Right hindlimb (tissue), 1 donor: ENCODE data around the gene PCBP3.

ENCODE experiments used
- DNase-seq: peaks from one replicate; pipeline ENCODE4 v3.0.0-alpha.2; 2018

Gene PCBP3

DNA sequence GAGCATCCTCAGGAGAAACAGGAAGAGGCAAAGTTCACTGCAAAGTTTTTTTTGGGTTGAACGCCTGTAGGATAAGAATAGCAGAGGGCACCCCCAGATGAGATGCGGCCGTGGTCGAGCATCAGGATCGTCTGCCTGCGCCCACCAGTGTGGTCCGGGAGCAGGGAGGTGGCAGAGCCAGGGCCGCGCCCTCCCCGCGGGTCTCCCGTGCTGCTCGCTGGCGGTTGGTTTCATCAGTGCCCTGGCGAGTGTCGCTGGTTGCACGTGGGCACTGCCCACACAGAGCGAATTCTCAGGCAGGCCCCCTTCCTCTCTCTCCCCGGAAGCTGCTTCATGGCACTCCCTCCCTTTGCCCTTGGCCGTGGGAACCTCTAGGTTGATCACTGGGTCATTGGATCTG, 120.0 kb downstream of the PCBP3 start:
- no peak for DNase-seq

DNA sequence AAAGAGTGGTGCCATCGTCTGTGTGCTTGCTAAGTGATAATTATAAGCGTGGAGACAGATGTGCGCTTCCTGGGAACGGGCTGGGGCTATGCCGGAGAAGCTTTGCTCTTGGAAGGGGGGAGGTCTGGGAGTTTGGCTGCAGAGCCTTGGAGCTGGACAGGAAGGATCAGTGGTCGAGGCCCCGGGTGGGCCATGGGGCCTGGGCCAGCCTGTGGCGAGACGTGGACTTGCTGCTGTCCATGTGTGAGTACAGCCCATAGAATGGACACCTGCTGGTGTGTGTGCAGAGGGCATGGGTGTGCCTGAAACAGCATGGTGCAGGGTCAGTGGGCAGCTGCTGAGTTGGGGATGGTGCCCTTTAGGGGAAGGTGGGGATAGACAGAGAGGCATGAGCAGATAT, 121.3 kb downstream of the PCBP3 start:
- no peak for DNase-seq

DNA sequence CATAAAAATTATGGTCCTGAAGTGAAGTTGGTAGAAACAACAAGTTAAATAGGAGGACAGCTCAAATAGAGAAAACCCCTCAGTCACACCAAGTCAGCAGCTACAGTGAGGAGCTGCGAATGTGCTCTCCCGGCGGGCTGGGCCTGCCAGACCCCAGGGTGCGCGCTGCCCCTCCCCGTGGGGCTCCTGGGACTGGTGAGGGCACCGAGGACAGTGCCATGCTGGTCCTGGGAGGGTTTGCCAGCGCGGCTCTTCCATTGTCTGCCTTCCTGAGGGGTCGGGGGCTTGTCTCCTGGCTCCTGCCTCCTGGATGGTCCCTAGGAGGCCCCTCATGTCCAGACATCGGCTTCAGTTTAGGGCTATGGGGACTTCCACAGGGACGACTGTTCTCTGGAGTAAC, 121.8 kb downstream of the PCBP3 start:
- no peak for DNase-seq

DNA sequence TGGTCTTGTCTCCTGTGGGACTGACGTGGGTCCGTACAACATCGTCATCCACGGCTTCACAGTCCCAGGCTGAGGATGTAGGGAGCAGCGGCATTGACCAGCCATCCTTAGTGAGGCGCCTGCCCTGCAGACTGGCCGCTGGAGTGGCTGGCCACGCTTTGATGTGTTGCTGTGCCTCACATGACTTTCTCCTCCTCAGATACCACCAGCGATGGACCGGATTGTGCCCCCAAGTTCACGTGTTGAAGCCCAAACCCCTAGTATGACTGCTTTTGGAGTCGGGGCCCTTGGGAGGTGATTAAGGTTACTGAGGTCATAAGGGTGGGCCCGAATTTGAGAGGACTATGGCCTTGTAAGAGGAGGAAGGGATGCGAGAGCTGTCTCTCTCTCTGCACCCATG, 122.5 kb downstream of the PCBP3 start:
- no peak for DNase-seq

DNA sequence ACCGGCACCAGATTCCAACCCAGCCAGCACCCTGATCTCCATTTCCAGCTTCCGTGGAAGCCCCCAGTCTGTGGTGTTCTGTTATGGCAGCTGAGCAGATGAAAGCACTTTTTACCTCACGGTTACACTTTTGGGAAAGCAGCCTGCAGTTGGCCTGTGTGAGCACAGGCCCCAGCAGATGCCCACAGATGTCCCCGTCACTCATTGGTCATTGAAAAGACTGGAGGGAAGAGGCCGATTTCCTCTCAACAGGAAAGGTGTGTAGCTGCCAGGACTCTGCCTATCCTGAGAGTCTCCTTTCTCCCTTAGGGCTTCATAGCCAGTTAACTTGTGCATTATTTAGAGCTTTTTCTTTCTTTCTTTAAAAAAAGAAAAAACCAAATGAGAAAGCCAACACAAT, 123.0 kb downstream of the PCBP3 start:
- DNase-seq, result no peak

DNA sequence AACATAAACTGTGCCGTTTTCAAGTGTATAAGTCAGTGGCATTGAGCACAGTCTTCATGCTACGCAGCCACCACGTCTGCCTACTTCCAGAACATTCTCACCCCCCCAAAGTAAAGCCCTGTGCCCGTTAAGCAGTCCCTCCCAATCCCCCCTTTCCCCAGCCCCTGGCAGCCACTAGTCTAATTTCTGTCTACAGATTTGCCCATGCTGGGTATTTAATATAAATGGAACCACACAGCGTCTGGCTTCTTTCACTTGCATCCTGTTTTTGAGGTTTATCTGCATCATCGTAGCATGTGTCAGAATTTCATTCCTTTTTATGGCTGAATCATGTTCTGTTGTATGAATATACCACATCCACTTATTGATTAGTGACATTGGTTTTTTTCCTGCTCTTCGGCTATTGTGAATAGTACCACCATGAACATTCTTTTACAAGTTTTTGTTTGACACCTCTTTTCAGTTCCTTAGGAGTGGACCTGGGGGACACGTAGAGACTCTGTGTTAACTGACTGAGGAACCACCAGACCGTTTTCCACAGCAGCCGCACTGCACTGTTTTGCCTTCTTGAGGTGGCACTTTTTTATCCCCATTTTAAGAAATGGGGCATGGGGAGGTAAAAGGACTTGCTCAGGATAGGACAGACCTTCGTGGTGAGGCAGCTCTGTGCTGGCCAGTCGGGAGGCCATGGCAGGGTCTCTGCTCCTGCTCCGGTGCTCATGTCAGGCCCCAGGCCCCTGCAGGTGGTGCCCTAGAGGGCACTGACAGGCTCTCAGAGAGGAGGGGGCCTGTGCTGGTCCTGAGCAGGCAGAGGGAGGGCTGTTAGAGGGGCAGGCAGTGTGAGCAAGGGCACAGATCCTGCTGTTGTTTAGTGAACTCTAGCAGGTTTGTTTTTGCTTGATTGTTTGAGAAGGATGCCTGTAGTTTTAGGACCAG, 123.8 kb downstream of the PCBP3 start:
- DNase-seq, result no peak

DNA sequence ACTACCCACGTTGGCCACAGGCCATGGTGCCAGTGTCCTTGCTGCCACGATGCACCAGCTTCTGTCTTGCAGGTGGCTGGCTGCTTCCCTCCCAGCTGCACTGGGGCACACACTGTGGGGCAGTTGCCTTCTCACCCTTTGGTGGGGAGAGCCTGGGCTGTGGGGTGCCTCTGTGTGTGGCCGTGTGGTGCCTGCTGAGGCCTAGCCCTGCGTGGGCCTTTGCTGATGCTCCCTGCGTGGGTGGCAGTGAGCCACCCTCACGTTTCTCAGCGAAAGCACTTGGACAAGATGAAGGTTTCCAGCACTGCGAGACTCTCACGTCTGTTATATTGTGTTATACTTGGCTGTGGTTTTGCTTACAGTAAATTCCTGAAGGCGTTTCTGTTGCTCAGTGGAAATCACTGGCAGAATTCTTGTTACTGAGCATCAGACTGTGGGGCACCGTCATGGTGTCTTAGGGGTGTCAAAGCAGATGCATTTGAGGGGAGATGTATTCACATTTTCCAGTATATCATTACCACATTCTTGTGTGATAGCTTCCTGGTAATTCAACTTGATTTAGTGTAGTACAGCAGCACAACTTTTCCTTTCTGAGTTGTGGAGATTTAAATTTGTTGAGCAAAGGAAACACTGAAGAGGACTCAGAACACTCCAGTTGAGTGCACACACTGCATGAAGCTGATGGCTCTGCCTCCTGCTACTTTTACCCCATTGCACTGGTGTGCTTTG, 124.7 kb downstream of the PCBP3 start:
- no peak for DNase-seq

DNA sequence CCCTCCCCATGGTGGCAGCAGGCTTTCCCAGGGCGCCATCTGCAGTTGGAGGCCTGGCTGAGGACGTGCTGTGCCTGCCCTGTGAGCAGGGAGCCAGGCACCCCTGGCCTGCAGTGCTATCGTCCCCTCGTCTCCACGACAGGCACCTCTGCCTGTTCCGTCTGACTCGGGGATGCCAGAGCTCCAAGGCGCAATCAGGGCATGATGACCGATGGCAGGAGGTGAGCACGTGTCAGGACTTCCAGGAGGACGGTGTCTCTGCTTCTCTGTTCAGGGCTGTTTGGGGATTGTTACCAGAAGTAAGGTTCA, 125.2 kb downstream of the PCBP3 start:
- no peak for DNase-seq

DNA sequence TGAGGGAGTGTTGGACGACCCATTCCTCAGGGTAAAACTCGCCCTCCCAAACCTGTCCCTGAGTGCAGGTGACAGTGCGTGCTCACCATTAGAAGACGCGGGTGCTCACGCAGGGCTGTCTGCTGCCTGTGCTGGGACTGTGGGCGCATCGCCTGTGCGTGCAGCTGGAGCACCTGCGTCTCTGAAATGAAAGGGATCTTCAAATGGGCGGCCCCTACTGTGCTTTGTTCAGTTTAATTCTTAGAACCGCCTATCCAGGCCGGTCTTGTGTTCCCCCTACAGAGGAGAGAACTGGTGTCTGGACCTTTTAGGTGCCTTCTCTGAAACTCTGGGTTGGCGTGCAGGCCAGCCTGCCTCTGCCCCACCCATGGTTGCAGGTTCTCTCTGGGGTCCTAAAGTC, 125.8 kb downstream of the PCBP3 start:
- DNase-seq, result no peak

DNA sequence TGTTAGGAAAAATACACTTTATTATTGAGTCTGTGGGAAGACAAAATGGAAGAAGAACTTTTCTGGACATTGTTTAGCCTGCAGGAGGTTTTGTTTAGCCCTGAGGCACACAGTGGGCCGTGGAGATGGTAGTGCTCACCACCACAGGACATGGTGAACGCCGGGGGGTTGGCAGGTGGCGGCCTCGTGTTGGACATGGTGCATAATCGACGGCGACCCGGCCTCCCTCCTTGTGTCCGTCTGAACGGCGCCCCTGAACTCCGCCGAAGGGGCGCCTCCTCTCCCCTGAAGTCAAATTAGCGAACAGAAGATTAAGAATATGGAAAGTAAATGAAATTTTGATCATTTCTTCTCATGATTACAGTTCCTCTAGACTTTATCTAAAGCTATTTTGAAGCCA, 126.4 kb downstream of the PCBP3 start:
- no peak for DNase-seq

DNA sequence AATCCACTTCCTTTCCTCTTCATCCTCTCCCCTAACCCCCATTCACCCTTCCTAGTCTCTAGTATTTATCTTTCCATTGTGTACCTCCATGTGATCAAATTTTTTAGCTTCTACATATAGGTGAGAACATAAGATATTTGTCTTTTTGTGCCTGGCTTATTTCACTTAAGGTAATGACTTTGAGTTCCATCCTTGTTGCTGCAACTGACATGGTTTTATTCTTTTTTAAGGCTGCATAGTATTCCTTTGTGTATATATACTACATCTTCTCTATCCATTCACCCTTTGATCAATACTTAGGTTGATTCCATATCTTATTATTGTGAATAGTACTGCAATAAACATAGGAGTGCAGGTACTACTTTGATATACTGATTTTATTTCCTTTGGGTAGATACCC, 128.7 kb downstream of the PCBP3 start:
- DNase-seq, result no peak

DNA sequence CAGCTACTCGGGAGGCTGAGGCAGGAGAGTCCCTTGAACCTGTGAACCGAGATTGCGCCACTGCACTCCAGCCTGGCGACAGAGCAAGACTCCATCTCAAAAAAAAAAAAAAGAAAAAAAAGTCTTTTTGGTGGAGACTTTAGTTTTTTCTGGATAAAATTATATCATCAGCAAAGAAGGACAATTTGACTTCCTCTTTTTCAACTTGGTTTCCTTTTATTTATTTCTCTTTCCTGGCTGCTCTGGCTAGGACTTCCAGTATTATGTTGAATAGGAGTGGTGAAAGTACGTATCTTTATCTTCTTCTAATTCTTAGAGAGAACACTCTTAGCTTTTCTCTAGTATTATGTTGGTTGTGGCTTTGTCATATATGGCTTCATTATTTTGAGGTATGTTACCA, 130.8 kb downstream of the PCBP3 start:
- DNase-seq, result no peak

DNA sequence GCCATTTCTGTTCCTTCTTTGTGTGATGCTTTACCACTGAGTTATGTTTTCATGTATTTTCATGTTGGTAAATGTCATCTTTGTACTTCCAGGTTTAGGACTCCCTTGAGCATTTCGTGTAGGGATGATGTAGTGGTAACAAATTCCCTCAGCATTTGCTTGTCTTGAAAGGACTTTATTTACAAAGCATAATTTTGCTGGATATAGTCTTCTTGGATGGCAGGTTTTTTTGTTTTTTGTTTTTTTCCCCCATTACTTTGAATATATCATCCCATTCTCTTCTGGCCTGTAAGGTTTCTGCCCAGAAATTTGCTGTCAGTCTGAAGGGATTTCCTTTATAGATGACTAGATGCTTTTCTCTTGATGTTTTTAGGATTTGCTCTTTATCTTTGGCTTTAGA, 133.4 kb downstream of the PCBP3 start:
- no peak for DNase-seq

DNA sequence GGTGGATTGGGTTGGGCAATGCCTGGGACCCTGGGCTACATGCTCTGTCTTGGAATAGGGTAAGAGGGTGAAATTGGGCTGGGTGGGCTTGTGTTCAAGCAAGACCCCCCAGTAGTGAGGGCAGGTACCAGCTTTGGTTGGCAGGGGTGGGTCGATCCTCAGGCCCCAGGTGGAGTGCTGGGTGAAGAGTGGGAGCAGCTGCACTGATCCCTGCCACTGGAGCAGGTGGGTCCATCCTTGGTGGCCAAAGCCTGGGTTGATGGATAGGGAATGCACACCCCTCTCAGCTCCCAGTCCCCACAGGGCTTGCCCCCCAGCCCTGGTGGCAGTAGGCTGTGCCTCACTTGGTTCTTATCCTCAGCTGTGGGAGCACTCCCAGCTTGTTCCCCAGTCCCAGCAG, 135.2 kb downstream of the PCBP3 start:
- DNase-seq, result no peak

DNA sequence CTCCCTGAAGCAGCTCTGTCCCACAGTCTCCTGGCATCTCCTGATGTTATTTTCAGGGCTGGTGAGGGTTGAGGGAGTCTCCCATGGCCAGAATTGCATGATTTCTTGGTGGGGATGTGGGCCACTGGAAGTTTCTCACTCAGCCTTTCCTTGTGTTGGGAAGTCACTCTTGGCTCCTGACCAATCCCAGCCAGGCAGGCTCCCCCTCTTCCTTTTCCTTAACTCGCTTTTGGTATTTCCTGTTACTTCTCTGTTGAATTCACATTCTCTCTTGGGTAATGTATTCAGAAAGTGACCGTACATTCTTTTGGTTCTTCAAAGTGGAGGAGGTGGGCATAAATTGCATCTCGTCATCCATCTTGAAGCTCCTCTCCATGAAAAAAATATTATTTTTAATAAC, 135.7 kb downstream of the PCBP3 start:
- no peak for DNase-seq

DNA sequence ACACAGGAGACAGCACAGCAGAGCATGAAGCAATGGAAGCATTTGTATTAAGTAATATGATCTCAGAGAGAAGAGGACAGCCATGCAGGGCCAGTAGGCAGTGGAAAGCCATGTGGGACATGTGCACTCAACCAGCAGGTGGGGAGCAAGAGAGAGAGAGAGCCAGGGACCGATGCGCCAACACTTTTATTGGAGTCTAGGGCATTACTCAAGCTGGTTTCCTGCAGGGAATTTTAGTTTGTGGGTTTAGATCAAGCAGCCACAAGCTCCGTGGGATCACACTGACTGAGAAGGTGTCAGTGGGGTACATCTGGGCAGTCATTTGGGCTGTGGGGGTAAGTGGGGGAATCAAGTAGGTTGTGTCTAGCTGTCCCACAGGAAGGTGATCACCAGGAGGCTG, 137.1 kb downstream of the PCBP3 start:
- no peak for DNase-seq

DNA sequence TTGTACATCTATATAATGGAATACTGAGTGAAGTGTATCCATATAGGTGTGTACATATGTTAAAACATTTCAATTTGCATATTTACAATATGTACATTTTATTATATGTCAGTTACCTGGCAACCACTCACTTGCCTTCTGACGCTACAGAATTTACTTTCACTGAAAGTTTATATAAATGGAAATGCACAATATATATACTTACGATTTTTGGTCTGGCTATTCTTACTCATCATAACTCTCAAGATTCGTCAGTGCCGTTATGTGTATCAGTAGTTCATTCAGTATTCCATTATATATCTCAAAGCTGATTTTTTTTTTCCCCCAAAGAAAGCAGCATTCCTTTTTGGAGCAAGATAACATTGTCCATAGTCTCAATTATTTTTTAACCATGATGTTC, 138.2 kb downstream of the PCBP3 start:
- DNase-seq, result no peak

DNA sequence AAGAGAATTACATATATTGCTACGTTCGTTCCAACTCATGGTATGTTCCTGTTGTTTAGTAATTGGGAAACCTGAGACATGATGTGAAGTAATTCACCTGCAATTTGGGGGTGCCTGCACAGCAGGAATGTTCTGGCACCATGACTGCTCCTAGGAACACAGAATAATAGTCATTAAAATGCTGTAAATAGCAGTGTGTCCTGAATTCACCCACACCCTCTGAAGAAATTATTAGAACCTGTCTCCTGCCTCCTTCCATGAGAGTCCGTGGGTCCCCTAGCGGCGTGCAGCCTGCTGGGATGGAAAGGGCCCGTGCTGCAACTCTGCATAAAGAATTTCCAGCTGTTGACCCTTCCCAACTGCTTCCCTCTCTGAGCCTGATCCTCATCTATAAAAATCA, 143.1 kb downstream of the PCBP3 start:
- DNase-seq, result no peak

DNA sequence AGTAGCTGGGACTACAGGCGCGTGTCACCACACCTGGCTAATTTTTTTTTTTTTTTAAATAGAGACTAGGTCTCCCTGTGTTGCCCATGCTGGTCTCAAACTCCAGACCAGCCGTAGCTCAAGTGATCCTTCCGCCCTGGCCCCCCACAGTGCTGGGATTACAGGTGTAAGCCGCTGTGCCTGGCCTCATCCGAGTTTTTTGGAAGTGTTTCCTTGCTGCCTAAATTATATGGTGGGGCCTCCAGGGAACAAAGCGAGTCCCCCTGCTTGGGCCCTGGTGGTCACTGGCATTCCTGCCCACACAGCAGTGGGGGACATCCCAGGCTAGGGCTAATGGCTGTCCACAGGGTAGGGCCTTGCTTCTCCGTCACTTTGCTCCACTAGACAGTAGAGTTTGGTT, 143.8 kb downstream of the PCBP3 start:
- DNase-seq, result no peak

DNA sequence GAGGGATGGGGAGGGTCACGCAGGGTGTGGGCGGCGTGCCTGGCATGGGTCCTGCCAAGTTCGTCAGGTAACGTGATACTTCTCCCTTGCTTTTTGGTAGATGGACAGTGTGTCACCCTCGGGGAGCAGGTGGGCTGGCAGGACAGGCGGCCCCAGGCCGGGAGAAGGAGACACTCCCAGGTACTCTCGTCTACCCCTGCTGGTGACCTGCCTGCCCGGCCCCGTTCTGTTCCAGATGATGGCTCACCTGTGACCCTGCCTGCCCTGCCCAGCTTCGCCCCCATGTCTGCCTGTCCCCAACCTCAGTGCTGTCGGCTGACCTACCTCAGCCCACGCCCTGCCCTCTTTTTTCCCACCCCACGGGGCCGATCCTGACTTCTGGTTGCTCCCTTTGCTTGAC, 144.7 kb downstream of the PCBP3 start:
- no peak for DNase-seq

DNA sequence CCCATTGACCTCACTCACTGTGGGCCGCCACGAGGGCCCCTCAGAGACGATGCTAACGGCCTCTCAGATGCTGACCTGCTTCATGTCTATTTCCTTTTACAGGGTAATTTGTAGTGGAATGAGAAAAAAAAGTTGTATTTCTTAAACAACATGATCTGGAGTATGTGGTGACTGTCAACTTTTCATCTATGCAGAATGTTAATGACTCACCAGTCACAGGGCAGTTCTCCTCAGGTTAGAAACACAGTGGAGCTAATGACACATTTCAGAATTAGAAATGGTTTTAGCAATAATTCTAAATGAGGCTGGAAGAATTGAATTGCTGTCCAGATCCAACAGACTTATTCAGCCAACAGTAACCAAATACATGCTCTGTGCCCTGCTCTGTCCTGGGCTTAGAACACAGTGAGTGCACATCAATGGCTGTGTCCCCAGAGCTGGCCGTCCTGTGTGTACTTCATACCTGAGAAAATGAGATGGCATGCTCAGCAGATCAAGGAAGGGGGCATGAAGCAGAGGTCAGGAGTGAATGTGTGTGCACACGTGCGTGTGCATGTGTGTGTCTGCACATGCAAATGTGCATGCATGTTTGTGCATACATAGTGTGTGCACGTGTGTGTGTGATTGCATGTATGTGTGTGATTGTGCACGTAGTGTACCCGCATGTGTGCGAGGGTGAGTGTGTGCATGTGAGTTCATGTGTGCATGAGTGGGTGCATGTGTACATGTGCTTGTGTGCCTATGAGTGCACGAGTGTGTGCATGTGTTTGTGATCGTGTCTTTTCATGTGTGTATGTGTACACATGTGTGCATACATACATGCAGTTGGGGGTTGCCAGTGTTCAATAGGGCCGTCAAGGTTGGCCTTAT, 145.3 kb downstream of the PCBP3 start:
- DNase-seq, result no peak

DNA sequence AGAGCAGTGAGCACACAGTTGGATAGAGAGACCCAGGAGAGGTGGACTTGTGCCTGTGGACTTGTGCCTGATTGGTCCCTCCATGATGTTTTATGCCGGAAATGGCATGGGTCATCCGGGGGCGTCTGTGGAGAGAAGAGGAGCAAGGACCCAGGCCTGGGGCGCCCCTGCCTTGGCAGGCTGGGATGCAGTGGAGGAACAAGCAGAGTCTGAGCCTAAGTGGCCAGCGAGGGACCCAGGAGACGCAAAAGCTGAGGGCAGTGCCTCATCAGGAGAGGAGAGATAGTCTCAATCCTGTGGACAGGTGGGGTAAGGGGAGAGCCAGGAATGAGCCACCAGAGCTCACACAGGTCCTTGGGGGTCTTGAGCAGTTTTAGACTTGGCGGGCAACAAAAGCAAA, 146.9 kb downstream of the PCBP3 start:
- DNase-seq, result no peak

DNA sequence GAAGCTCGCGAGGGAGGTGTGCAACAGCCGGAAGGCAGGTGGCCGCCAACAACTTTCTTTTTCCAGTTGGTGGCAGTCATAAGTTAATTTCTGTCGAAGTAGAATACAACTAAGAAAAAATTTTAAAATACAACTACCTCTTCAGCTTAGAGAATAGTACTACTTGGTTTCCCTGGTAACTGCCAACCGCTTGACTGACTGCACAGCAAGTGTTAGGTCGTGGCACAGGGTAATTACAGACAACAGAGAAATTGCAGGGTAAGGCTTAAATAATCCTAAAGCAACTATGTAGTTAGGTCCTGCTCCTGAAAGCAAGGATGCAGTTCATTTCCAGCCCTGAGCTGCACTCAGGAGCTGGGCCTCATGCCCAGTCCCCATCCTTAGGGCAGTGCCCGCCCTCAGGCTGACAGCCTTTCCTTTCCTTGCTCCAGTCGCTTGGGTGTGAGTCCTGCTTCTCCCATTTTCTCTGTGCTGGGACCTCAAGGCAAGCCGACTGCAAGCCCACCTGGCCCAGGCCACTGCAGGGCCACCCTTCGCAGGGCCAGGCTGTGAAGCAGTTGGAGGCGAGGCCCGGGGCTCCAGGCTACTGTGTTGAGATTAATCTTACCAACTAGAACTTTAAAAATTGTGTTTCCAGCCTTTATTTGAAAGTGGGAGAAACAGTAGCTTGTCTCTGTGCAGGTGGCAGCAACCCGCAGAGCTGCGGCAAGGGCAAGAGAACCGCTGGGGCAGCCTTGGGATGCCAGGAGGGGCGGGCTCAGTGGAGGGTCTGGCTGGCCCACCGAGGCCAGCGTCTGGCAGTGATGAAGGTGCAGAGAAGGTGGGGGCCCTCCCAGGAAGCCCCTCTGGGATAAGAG, 148.3 kb downstream of the PCBP3 start:
- DNase-seq, result no peak
